H54 (cell line): ENCODE measurements around the gene TJP3.

ENCODE experiments used
- DNase-seq: peaks from one replicate; pipeline ENCODE4 v3.0.0; 2011; ENCODE audit warnings: low spot score, mixed read lengths; ENCODE audit not compliant: insufficient read length
- FAIRE-seq: peaks from 3 replicates; lab custom pipeline; 2011; peaks lifted over from hg19 to GRCh38; lab: Jason Lieb, UNC
- POLR2A ChIP-seq: IDR thresholded peaks from 2 replicates; pipeline ENCODE4 v1.6.1; 2011; ENCODE audit warnings: low read depth, mild to moderate bottlenecking, low read length

Gene TJP3

GRCh38 chr19:3668331-3669081, 39.7 kb upstream of the TJP3 start:
- no peak for TF ChIP-seq POLR2A
- DNase-seq (no peak), FAIRE-seq (no peak)

DNA sequence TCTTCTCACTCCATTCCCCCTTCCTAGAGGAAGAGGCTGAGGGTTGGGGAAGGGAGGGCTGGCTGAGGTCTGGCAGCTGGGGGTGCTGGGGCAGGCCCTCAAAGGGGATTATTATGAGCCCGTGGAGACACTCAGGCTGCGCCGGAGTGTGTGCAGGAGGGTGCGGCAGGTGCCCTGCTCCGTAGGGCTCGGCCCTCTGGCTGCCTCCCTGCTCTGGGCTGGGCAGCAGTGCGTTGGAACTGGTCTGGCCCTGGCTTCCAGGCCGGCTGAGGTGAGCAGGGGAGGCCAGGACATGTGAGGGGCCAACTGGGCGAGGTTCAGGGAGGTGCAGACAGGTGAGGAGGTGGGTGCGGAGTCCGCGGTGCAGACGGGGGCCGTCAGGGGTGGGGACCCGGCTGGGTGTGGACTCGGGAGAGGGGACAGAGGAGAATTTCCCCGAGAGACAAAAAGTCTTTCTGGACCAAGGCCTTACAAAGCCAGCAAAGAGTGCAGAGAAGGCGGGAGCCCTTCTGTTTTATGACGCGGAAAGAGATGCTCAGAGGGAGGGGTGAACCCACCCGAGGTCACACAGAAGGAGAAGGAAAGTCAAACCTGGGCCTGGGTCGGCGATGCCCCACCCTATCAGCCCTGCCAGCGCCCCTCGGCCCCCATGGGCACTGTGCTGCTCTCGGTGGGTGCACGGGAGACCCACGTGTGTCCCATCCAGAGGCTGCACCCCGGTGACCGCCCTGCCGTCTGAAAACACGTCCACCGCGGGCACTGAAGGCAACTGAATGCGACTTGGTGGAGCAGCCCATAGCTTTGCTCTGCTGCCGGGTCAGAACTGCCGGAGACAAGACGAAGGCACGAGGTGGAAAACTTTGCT, 38.9 kb upstream of the TJP3 start:
- no peak for TF ChIP-seq POLR2A
- FAIRE-seq (no peak), DNase-seq (no peak)

DNA sequence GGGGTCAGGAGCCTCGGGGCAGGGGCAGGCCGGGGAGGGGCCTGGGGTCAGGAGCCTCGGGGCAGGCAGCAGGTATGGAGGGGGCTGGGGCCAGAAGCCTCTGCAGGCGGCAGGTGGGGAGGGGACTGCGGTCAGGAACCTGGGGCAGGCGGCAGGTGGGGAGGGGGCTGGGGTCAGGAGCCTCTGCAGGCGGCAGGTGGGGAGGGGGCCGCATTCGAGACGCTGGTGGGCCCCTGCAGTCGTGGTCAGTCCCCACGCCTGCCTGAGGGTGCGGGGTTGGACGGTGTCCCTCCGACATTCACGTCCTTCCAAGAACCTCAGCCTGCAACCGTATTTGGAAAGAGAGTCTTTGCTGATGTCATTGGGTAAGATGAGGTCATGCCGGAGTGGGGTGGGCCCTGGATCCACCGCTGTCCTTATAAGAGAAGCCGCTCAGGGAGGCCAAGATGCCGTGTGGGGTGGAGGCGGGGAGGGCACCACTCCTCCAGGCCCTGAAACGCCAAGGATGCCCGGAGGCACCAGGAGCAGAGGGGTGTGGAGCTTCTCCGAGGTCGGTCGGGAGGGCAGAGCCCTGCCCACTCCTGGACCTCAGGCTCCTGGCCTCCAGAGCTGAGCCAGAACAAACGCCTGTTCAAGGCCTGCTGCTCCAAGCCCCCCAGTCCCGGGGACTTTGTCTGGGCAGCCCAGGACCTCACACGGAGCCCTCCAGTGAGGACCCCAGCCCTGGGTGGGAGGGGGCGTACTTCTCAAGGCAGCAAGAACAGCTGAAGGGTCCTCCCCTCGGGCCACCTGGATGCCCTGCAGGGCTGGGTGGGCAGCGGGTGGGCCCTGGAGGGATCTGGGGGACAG, 38.0 kb upstream of the TJP3 start:
- DNase-seq: no peak
- FAIRE-seq: no peak

GRCh38 chr19:3670796-3671679, 37.1 kb upstream of the TJP3 start:
- DNase-seq: no peak
- no peak for TF ChIP-seq POLR2A
- FAIRE-seq: no peak

More for the DNA sequence above, 38.0 kb upstream of the TJP3 start:
- TF ChIP-seq POLR2A: no peak

DNA sequence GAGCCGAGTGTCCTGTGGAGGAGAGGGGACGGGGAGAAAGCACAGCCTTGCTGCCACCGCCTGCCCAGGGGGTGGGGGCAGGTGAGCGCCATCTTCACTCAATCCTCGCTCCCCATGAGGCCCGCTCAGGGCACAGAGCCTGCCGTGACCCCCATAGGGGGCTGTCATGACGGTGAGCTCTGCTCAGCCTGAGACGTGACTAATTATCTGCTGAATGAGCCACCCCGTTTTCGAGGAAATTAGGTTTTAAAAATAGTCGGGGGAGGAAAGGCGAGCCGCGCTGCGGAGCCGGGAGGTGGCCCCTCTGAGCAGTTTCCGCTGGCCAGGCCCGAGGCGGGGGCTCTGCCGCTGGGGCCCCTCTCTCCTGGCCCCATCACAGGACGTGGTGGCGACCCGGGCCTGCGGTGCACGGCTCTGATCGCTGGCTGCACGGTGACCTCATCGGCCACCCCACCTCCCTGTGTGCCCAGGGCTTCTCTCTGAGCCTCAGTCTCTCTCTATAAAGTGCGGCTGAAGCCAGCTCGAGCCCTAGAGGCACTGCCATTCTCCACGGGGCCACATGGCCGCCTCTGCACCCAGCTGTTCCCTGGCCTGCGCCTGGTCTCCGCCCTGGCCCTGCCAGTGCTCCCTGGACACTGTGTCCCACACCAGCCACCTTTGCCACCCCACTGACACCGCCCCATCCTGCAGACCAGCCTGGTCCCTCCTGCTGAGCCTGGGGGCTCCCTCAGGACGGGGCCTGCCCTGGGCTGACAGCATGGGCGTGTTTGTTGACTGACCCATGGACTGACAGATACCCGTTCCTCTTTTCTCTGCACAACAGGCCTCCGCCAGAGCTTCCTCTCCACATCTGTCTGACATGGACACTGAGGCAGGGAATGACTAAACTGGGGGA, 36.3 kb upstream of the TJP3 start:
- TF ChIP-seq POLR2A: no peak
- DNase-seq: no peak
- no peak for FAIRE-seq

DNA sequence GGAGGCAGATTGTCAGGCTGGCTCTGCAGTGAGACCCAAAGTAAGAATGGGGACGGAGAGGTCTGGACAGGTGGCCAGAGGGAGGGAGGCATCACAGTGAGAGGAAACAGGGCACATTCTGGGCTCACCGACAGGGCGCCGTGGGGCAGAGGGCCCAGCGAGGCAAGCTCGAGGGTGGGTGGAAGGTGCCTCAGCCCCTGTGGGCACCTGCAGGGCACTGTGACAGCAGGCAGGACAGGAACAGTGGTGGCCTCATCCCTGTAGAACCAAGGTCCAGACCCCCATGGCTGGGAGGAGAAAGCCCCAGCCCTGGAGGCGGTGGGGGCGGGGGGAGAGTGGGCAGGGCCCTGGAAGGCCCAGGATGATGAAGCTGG, 35.6 kb upstream of the TJP3 start:
- TF ChIP-seq POLR2A: no peak
- no peak for DNase-seq
- no peak for FAIRE-seq

DNA sequence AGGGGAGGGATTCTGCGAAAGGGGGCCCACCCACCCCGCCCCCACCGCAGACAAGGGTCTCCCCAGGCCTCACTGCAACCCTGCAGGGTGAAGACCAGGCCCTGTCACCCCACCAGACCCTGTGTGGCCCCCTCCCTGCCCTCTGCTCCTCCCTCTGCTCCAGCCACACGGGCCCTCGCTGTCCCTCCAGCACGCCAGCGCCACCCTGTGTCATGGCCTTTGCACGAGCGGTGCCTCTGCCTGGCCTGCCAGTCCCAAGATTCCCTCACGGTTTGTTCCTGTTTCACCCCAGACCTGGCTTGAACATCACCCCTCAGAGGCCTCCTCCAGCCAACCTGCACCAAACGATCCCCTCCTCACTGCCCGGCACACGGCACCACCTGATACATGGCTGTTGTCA, 35.2 kb upstream of the TJP3 start:
- TF ChIP-seq POLR2A: no peak
- no peak for DNase-seq
- no peak for FAIRE-seq

GRCh38 chr19:3673506-3674439, 34.4 kb upstream of the TJP3 start:
- FAIRE-seq (no peak), DNase-seq (no peak)
- no peak for TF ChIP-seq POLR2A

DNA sequence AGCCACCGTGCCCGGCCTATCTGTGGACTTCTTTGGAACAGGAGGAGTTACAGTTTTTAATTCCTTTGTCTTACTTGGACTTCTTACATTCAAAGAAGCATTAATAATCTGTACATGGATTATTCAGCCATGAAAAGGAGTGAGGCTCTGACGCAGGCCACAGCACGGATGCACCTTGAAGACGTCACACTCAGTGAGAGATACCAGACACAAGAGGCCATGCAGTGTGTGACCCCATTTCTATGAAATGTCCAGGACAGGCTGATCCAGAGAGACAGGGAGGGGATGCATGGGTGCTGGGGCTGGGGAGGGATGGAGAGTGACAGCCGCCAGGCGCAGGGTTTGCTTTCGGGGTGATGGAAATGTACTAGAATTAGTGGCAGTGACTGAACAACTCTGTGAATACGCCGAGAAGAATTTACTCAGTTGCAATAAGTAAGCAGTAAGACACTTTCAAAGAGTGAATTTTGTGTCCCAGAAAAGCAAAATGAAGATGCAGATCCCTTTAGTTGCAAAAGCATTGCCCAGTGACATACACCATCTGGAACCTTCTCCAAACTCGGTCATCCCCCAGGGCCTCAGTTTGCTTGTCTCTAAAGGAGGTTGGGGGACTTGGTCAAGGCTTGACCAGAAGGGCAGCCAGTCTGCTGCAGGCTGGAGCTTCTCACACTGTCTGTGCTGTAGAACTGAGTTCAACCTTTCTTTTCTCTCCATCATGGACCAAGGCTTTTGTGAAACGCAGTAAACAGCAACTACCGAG, 33.2 kb upstream of the TJP3 start:
- DNase-seq (no peak), FAIRE-seq (no peak)
- TF ChIP-seq POLR2A: no peak

DNA sequence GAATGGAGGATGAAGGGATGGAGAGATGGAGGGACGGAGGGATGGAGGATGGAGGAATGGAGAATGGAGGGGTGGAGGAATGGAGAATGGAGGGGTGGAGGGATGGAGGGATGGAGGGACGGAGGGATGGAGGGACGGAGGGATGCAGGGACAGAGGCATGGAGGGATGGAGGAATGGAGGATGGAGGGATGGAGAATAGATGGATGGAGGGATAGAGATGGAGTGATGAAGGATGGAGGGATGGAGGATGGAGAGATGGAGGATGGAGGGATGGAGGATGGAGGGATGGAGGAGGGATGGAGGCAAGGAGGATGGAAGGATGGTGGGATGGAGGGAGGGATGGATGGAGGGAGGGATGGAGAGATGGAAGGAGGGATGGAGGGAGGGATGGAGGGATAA, 30.0 kb upstream of the TJP3 start:
- TF ChIP-seq POLR2A: no peak
- FAIRE-seq: no peak
- DNase-seq: no peak
